HG03139 (cell line): Measurements from ENCODE around the gene RIT2.

Experiments used
- ATAC-seq: cut with Tn5 transposase; IDR thresholded peaks from one replicate; pipeline ENCODE4 v1.9.1; 2021; ENCODE audit not compliant: unreplicated experiment

RIT2 gene

GRCh38 chr18:42936289-42936688, 179.2 kb downstream of the RIT2 start:
- no peak for ATAC-seq

DNA sequence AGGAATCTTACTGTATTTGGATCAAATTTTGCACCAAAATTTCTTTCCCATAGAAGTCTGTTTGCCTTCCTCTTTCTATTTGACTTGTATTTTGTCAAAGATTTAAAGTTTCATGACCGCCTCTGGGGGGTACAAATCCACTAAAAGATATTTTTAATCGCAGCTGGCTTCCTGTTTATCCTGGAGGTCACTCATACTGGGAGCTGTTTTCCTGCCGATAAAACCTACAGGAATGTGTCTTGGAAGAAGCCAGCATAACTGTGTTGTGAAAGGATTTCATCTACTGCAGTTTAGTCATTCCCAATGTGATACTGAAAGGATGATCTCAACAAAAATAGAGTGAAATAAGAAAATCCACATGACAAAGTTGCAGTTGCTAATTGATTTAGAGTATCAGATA, 184.0 kb downstream of the RIT2 start:
- ATAC-seq = no peak

DNA sequence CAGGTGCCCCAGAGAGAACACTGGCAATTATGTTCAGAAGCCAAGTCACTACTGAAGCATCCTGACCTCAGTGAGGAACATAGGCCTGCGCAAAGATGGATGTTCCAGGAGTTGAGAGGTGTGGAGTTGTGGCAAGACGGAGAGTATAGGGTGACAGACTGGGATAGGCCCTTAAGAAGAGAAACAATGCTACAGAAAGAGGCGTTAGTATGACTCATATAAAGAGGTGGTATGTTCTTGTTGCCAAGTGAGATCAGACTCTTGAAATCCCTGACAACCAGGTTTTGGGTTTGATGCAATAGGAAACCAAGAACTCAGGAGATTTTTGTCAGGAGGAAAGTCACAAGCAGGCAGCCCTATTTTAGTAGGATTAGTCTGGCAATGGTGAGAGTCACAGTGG, 185.6 kb downstream of the RIT2 start:
- ATAC-seq = no peak

- ATAC-seq = no peak
Observed at GRCh38 chr18:42929181-42929580, 186.3 kb downstream of the RIT2 start.

- no peak for ATAC-seq
Observed at GRCh38 chr18:42925036-42925435, 190.4 kb downstream of the RIT2 start.

GRCh38 chr18:42922363-42922762, 193.1 kb downstream of the RIT2 start:
- no peak for ATAC-seq

DNA sequence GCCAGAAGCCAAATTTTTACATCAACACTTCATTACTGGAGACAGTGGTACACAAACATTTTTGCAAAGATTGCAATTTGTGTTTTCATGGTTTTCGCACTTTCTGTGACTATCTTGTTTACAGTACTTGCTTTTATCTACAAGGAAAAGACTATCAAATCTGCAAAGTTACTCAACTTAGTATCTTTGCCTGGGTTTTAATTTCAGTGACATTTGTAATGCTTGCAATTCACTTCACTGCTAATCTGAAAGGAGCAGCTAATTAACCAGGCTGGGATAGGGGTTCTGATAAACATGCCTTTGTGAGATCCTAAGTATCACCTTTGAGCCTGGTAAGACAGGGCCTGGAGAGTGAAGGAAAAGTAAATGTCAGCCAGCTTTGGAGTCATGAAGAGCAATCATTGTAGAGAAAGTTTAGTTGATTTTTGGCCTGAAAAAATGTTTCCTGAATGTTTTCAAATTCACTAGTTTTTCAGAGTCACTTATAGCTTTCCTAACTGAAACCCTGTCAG, 194.2 kb downstream of the RIT2 start:
- ATAC-seq = no peak

DNA sequence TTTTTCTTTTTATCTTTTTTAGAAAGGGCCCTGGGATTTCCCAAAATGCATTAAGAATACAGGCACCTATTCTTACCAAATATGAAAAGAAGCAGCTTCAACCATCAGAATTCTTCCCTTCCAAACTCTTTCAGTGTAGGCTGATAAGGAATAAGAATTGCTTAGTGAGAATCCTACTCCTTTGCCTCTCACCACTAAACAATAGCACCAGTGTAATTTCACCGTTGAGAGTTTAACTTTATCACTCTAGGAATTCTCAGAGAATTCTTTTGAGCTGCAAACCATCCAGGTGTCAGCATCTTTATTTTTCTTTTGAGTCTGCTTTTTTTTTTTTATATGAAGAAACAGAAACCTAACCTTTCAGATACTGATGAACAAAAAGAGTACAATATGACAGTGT, 194.9 kb downstream of the RIT2 start:
- ATAC-seq = no peak

- ATAC-seq = no peak
Observed at GRCh38 chr18:42915299-42915698, 200.2 kb downstream of the RIT2 start.

DNA sequence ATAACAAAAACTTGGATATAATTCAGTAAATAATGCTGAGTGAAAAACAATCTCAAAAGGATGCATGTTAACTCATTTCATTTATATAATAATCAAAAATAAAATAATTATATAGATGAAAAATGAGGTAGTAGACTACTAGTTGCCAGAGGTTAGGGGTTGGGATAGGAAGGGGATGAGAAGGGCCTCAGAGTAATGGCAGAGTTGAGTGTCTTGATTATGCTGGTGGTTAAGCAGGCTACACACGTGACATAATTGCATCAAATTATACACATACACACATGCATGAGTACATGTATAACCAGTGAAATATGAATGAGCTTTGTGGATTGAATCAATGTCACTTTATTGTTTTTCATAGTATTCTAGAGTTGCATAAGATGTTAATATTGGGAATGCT, 201.0 kb downstream of the RIT2 start:
- ATAC-seq = no peak

DNA sequence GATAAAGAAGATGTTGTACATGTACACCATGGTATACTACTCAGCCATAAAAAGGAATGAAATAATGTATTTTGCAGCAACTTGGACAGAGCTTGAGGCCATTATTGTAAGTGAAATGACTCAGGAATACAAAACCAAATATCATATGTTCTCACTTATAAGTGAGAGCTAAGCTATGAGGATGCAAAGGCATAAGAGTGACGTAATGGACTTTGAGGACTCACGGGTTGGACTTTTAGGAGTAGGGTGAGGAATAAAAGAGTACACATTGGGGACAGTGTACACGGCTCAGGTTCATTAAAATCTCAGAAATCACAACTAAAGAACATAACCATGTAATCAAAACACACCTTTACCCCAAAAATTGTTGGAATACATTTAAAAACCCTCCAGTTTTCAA, 206.4 kb downstream of the RIT2 start:
- ATAC-seq = no peak

DNA sequence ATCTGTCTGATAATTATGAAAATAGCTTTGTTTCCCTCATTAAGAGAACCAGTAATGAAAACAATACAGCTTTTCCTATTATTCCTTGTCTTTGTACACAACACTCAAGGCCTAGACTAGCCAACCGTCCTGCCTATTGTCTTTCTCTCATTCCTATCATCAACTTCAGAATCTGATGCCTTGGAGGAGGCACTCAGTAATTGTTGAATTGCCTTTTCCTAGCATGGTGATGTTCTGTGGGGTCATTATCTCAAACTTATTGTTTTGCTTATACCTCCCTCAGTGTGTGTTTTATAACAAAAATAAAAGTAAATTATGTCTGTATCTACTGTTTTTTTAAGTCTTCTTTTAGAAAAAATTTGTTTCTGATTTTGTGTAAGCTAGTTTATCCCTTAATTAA, 208.7 kb downstream of the RIT2 start:
- ATAC-seq = no peak

DNA sequence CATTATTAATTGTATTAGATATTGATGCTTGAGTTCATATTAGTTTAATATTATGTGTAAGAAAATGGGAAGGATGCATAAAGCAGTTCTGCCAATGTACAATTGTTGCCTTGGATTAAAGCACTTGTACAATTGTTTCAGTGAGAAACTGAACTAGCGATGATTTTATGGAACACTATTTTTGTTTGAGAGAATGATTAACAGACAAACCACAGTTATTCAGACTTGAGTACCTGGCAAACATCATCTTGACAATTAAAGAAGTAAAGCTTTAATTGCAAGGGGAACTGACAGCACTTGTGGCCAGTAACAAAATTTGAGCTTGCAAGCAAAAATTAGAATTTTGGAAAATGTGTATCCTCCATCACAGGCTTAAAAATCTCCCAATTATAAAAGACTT, 214.3 kb downstream of the RIT2 start:
- ATAC-seq = no peak

DNA sequence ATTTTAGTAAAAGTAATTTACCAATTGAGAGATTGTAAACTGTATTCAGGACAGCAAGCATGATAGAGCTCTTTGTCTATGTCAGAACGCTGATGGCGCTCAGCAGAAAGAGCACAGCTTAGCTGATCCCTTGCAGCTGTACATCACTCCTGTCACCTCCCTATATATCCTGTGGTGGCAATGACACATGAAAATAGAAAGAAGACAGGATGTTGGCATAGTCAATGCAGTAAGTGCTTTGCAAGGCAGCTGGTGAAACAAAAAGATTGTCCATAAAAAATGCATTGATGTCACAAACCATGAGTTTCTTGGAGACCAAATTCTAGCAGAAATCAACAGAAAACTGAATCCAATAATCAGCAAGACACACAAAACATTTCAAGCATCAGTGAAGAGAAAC, 221.5 kb downstream of the RIT2 start:
- ATAC-seq = no peak

GRCh38 chr18:42892181-42892580, 223.3 kb downstream of the RIT2 start:
- ATAC-seq = no peak

DNA sequence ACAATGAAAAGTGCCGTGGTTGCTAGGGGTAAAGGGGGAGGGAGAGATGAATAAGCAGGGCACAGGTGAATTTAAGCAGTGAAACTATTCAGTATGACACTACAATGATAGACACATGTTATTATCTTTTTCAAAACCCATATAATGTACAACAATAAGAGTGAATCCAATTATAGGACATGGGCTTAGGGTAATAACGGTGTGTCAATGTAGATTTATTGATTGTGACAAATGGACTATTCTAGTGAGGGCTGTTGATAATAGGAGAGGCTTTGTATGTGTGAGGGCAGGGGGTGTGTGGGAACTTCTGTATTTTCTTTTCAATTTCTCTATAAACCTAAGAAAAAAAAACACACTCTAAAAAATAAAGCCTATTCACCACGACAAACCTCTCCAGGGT, 223.8 kb downstream of the RIT2 start:
- no peak for ATAC-seq

- no peak for ATAC-seq
Observed at GRCh38 chr18:42883169-42883568, 232.3 kb downstream of the RIT2 start.

DNA sequence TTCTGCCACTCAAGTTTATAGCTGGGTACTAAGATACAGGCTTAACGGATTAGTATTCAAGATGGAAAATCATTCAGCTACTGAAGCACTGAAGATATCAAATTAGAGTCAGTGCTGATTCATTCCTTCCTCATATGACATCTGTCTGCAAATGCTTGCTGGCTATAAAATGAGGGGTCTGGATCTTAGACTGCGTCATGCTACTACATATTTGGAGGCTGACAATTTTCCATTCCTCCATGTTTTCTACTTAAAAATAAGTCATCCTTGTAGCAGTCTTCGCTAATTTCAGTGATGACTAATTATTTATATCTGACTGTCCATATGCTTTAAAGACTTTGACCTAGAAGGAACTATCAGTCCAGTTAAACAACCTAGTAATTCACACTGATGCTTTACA, 233.4 kb downstream of the RIT2 start:
- no peak for ATAC-seq

DNA sequence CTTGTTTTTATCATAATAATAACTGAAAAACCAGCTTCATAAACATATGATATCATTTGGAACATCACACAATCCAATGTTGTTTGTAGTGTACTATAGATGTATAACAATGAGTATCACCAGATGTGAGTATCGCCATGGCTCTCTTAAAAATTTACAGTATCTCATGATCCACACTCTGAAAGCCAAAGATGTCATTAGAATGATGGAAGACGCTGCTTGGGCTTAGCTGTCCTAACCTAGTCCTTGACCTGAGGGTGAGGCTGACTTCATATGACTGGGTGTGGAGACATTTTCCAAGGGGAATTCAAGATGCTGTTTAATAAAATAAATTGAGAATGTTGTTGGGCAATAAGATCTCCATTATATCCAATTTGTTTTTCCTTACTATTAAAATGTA, 242.6 kb downstream of the RIT2 start:
- no peak for ATAC-seq

- ATAC-seq = no peak
Observed at GRCh38 chr18:42864876-42865275, 250.6 kb downstream of the RIT2 start.

- ATAC-seq = no peak
Observed at GRCh38 chr18:42861271-42861670, 254.2 kb downstream of the RIT2 start.

DNA sequence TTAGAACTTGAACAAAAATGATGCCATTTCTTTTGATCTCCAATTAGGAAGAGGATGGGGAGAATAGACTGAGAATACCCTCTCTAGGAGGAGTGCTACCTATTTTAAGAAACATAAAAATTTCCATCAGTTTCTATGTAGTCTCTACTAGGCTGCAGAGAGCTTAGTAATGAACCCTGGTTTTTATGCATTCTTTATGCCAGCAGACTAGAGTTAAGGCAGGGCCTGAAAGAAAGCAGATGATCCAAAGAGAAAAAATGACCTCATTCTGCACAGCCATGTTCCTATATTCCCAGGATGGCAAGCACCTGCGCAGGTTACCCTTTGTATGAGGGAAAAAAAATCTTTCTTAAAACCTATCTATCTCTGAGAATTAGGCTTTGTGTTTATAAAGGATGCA, 254.9 kb downstream of the RIT2 start:
- ATAC-seq = no peak

DNA sequence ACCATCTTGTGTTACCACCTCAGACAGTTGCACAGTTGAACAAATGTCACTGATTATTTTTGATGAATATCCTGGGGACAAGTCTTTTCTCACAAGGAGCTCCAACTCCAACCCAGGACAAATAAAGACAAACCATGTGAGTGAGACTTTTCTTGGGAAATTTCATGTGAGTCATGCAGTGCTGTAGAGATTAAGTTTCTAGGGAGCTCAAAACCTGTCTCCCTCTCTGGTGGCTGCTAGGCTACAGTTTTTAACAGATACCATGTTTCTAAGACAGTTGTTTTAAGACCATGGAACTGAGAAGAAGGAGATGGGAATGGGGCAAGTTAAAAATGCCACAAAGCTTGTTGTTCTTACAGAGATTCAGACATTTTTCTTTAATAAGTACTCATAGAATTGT, 255.5 kb downstream of the RIT2 start:
- no peak for ATAC-seq

- ATAC-seq = no peak
Observed at GRCh38 chr18:42854558-42854957, 260.9 kb downstream of the RIT2 start.
